Stimulated activated CD8-positive, alpha-beta memory T cell treated with anti-CD3 and anti-CD28 coated beads, Interleukin-7, amount 100 ng/mL, for 4 hours (primary cell): Measurements from ENCODE around the gene NPAT.
"Not testable (repeated sequence)": the region's sequence is repeated elsewhere in the genome, so short reads cannot be mapped to it uniquely, and the experiment has no call there.

ENCODE experiments used
- DNase-seq, 2 donors: peaks; one replicate each; pipeline ENCODE4 v3.0.0-alpha.2; 2020; ENCODE audit warnings: low read depth in 2 of 2

Gene NPAT

GRCh38 chr11:108218912-108219783 lies 3.3 kb downstream of the NPAT start:
- no peak for DNase-seq

- no peak for DNase-seq
These were observed 4.0 kb downstream of the NPAT start for GRCh38 chr11:108218455-108218854.

GRCh38 chr11:108216988-108217387 lies 5.5 kb downstream of the NPAT start:
- no peak for DNase-seq

- no peak for DNase-seq
These were observed 8.7 kb downstream of the NPAT start for GRCh38 chr11:108213784-108214183.

- no peak for DNase-seq
These were observed 12.0 kb downstream of the NPAT start for GRCh38 chr11:108210441-108210840.

- DNase-seq, result no peak
These were observed 14.8 kb downstream of the NPAT start for GRCh38 chr11:108207683-108208060.

GRCh38 chr11:108206969-108207682 lies 15.3 kb downstream of the NPAT start:
- no peak for DNase-seq

GRCh38 chr11:108206171-108206570 lies 16.3 kb downstream of the NPAT start:
- no peak for DNase-seq

- DNase-seq, result no peak
These were observed 17.4 kb downstream of the NPAT start for GRCh38 chr11:108204929-108205499.

- DNase-seq, result no peak
These were observed 18.1 kb downstream of the NPAT start for GRCh38 chr11:108204376-108204775.

DNA sequence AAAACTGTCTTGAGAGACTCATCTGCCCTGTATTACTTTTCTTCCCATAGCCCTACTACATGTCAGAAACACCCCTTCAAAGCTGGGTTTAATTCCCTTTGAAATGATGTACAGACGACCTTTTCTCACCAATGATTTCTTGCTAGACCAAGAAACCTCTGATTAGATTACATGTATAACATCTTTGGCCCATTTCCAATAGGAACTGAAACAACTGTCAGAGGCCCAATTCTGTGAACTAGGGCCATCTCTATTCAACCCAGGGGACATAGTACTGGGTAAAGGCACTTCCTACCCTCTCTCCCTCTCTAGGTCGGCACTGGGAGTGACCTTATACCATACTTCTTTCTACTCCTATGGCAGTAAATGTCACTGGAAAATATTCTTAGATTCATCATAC lies 19.4 kb downstream of the NPAT start:
- no peak for DNase-seq

- peak; percentile 34 to 60 for DNase-seq
These were observed 22.8 kb downstream of the NPAT start for GRCh38 chr11:108199446-108200321.

DNA sequence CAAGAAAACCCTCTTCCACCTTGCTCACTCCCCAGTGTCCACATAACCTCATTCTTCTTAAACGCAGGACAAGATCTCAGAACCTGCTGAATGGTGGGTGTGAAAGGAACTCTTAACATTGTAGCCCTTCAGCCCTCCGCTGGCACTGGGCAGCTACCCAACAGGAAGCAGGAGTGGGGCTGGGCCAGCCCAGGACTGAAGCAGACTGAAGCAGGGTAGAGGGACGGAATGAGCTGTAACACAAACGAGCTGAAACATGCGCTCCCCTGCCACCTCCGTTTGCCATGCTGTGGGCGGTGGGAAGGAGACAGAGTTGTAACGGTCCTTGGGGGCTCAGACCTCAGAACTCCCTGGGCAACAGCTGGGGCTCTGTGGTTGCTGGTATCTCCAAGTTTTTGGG lies 23.6 kb downstream of the NPAT start:
- DNase-seq, result no peak

GRCh38 chr11:108197351-108197750 lies 25.1 kb downstream of the NPAT start:
- DNase-seq, result no peak

DNA sequence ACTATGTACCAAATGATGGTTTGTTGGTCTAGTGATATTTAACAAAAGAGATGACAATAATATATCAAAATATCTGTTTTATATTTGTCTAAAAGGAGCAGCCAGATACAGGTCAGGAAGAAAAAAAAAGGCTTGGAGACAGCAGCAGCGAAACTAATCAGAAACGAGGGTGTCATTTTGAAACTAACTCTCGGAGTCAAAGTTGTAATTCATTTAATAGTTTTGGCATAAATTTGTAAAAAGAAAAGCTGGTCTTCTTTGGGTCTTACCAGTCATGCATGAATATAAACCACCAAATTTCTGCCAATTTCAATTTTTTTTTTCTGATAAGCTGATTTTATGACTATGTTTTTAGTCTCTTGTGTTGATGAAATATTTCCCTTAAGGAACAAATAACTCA lies 25.5 kb downstream of the NPAT start:
- no peak for DNase-seq

DNA sequence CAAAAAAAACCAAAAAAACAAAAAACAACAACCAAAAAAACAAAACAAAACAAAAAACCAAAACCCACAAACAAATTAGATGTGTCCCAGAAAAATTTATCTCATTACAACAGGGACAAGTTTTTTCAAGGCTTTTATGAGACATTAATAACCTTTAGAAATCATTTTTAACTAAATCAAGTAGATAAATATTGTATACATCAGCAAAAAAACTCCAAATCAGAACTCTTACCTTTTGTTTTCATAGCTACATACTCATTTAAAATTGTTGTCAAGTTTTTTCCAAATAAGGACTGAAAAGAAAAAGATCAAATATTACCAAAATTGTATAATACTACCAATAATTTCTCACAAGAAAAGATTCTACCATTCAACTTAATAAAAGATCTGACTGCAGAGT lies 28.7 kb downstream of the NPAT start:
- no peak for DNase-seq

DNA sequence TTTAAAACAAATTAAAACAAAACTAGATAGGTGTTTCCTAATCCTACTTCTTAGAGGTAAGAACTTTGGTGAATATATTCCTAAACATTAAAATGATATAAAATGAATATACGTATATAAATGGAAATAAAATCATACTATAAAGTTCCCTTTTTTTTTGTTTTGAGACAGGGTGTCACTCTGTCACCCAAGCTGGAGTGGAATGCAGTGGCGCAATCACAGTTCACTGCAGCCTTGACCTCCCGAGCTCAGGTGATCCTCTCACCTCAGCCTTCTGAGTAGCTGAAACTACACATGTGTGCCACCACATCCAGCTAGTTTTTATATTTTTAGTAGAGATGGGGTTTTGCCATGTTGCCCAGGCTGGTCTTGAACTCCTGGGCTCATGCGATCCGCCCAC lies 44.9 kb downstream of the NPAT start:
- DNase-seq, result no peak

DNA sequence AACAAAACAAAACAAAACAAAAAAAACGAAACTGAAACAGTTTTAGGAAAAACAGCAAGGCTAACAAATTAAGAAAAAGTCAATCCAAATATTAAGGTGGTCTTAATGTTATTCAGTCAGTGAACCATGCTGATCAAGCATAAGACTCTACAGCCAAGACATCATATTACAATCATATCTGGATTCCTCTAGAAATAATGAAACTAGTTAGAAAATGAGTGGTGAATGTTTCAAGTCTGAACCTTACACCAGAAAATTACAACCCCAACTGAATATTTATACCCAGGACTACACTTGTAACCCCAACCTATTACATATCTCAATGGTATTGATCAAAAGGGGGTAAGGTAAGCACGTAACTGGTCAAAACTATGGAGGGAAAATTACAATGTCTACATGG lies 52.3 kb downstream of the NPAT start:
- DNase-seq, result no peak

DNA sequence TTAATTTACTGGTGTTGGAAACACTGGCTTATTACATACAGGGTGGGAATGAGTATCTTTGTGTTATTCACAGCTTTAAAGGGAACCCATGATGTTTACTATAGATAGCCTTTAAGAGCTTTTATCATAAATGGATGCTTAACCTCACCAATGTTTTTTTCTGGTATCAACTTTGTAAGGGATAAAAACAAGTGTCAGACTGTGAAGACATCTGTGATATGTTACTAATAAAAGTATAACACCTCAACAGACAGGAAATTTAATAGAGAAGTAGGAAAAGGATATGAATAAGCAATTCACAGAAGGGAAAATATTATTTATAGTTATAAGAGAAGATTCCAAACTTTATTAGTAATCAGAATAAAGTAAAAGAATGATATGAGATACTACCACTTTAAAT lies 54.8 kb downstream of the NPAT start:
- no peak for DNase-seq

DNA sequence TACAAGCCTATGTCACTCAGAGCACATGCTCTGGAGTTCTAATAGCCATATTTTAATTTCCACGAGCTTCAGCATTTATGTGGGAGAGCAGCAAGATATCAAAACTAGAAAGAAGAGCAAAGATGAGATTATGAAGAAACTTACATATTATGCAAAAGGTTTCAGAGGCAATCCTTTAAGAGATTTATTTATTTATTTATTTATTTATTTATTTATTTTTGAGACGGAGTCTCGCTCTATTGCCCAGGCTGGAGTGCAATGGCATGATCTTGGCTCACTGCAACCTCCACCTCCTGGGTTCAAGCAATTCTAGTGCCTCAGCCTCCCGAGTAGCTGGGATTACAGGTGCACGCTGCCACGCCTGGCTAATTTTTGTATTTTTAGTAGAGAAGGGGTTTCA lies 59.6 kb downstream of the NPAT start:
- DNase-seq, result not testable (repeated sequence)

DNA sequence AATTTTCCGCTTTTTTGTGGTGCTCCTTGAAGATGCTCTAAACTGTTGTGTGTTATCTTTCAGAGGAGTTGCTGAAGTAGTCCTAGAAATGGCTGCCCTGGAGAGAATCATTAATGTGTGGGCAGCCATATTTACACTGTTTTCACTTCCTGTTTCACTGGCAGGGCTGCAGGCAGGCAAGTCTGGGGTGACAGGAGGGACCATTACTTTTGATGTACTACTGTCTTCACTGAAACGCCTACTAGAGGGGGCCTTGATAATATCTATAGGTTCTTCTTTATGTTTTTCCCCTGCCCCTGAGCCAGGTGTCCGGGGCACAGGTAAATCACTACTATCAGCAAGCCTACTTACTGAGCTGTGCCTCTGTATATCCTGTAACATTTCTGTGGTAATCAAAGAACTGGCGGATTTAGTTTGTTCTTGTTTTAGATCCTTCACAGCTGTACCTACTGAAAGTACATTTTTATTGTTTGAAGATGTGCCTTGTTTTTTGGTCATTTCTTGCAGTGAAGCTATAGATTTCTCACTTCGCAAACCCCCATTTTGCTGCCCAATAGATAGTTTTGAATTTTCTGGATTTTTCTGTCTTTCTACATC lies 61.4 kb downstream of the NPAT start:
- no peak for DNase-seq

DNA sequence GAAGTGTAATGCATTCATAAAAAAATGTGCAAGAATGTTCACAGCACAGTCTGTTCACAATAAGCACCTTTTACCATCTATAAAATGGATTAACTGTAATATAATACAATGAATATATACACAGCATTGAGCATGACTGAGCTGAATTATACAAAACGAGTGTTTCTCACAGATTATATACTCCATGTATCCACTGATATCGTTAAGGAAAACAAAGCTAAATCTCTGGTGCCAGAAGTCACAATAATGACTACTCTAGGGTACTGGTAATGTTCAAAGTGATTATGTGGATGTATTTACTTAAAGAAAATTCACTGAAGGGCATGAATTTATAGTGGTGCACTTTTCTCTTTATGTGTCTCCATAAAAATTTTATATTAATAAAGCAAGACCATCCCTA lies 67.8 kb downstream of the NPAT start:
- DNase-seq, result no peak
